HG03095 (cell line): ENCODE data around the gene LONP2.
"Not testable (repeated sequence)": the region's sequence is repeated elsewhere in the genome, so short reads cannot be mapped to it uniquely, and the experiment has no call there.

Experiments
- ATAC-seq: cut with Tn5 transposase; IDR thresholded peaks from one replicate; pipeline ENCODE4 v1.9.1; 2021; ENCODE audit warnings: moderate library complexity; ENCODE audit not compliant: unreplicated experiment

Gene LONP2

GRCh38 chr16:48235556-48236136 lies 8.5 kb upstream of the LONP2 start:
- no peak for ATAC-seq

DNA sequence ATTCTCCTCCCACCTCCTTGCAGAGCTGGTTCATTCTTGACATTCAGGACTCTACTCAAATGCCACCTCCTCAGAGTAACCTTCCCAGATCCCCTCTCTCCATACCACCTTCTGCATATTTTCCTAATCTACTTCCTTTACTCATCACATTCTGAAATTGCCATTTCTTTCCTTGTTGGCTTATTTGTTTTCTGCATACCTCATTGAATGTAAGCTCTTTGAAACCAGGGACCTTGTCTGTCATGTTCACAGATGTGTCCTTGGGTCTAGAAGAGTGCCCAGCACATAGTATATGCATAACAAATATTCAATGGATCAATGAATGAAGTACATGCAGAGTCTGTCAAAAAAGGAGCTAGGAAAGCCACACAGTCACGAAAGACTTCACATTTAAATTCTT lies 7.8 kb upstream of the LONP2 start:
- no peak for ATAC-seq

DNA sequence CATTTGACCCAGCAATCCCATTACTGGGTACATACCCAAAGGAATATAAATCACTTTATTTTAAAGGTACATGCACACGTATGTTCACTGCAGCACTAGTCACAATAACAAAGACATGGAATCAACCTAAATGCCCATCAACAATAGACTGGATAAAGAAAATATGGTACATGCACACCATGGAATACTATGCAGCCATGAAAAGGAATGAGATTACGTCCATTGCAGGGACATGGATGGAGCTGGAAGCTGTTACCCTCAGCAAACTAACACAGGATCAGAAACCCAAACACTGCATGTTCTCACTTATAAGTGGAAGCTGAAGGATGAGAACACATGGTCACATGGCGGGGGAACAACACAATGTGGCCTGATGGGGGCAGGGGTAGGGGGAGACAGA lies 4.0 kb upstream of the LONP2 start:
- not testable (repeated sequence) for ATAC-seq

DNA sequence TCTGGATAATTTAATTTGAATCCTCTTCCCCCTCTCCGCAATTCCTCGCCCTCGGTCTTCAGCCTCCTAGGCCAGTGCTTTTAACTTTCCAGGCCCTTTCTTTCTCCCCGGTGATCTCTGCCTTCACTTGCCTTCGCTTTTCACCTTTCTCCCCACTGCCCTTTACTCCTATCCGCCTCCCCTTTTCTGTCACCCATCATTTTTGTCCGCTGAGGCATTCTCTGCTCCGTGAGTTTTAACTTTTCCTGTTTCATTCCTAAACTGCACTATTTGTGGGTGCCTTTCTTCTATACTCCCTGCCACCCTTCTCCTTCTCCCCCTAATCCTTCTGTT lies 729 bp downstream of the LONP2 start:
- no peak for ATAC-seq

DNA sequence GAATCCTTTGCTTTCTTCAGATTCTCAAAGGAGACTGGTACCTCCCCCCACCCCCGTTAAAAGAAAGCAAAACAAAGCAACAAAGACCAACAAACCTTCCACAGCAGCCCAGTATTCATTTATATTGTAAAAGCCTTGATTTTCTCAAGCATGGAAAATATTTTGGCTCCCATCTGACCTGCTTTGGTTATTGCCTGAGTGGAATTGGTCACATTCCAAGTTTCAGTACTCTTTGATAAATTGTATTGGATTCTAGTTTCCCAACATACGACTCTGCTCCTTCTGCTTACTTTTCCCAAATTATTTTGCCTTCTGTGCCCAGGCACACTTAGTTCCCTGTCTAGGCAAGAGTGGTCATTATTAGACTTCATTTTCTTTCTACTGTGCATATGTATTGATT lies 2.0 kb downstream of the LONP2 start:
- ATAC-seq = no peak

- ATAC-seq = no peak
Observed at GRCh38 chr16:48247311-48247710, 3.2 kb downstream of the LONP2 start, which contains the start of gene ABCC11. Gene ABCC11, minus strand, starts transcription at chr16:48247539. Its CDS starts 15,618 bp downstream, at chr16:48231921.

DNA sequence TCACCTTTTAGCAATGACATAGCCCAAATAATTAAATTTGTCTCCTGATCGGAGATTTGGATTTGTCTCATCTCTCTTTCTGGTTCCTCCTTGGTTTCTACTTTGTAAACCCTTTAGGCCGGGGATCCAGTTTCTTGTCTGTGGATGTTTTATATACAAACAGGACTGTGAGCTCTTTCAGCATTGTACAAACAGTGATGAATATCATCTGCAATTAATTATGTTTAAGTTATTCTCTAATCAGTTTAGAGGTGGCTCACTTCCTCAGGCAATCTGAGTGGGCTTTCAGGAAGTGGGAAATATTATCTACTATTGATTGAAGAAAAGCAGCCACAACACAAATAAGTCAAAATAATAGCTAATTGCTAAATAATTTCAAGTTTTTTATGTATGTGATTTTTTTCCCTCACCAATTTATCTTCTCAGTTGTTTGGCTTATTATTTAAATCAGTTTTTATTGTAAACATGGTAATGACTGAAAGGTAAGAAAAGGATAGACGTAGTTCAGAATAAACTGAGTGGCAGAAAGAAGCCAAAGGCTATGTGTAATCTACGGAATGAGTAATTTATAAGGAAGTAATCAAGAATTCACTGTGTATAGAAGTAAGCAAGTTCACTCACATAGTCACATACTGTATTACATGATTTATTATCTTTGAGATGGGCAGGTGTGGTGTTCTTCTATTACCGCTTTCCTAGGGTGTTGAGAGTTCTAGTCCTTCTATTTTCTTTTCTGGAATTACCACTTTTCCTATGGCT lies 6.6 kb downstream of the LONP2 start:
- no peak for ATAC-seq

GRCh38 chr16:48252013-48252412 lies 7.9 kb downstream of the LONP2 start:
- no peak for ATAC-seq

GRCh38 chr16:48256579-48257177 lies 12.6 kb downstream of the LONP2 start:
- no peak for ATAC-seq

DNA sequence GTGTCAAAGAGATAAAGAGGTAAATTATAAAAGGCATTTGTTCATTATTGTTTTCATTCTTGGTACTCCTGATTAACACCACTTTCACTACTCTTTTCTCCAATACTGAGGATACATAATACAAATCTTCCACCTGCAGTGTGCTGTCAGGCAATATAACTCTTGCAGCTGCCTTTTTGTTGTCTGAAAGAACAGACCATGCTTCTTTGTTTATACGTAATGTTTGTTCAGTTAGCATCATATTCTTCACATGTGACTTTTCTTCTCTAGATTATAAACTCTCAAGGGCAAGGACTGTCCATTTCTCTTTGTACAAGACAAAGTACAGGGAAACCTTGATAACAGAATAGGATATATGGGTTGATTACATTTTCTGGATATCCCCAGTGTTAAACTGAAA lies 17.5 kb downstream of the LONP2 start:
- ATAC-seq = no peak

GRCh38 chr16:48262631-48263030 lies 18.5 kb downstream of the LONP2 start:
- no peak for ATAC-seq

DNA sequence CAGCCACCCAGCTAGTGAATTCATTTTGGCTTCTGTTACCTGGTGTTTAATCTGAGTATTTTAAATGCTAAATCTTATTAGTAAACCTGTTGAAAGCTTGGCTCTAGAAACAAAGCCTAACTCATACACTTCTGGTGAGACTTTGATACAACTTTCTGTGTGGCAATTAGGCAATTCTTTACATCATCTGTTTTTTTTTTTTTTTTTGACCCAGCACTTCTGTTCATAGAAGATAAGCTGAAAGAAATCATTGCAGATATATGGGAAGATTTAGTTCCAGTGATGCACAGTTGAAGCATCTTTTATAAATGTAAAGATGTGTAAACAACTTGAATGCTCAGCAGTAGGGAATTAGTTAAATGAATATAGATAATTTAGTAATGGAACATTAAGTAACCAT lies 24.9 kb downstream of the LONP2 start:
- no peak for ATAC-seq

DNA sequence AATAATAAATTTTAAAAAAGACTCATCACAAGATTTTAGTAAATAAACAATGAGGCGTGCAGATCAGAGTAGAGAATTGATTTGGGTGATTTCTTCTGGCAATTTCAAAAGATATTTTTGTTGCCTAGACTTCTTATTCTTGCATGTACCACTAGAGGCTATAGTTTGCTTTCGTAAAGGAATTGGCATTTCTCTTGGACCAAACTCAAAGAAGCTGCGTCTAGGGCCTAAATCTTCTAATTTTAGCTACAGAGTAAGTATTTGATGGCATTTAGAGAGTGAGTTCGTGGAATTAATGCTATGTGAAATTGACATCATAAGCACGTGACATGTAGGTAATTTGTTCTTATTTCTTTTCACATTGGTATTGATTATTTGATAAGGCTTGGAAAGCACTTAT lies 27.6 kb downstream of the LONP2 start:
- ATAC-seq = no peak

DNA sequence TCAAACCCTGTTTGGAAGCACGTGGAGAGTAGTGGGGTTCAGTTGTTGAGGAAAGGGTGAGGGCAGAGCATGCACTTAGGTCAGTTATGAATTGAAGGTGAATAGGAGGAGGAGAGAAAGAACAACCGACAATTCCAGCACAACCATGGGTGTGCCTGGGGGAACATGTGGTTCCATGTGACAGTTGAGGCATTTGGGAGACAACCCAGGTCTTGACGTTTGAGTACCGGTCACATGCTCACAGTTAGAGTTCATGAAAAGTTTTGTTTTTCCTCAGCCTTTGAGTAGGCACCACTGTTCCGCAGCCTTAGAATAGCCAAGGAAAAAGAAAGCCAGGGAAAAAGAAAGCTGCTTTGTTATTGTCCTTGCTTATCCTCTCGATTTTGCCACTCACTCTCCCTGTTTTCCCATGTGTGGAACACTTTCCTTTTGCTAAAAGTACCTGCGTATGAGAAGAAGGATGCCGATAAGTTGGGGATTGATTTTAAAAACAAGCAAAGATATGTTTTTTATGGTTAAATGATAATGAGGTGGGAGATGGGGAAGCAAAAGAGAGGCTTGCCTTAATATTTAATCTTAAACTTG lies 28.8 kb downstream of the LONP2 start:
- ATAC-seq = no peak

GRCh38 chr16:48274476-48274875 lies 30.4 kb downstream of the LONP2 start:
- ATAC-seq = no peak

GRCh38 chr16:48276102-48276501 lies 32.0 kb downstream of the LONP2 start:
- ATAC-seq = no peak

GRCh38 chr16:48277158-48277557 lies 33.1 kb downstream of the LONP2 start:
- no peak for ATAC-seq

DNA sequence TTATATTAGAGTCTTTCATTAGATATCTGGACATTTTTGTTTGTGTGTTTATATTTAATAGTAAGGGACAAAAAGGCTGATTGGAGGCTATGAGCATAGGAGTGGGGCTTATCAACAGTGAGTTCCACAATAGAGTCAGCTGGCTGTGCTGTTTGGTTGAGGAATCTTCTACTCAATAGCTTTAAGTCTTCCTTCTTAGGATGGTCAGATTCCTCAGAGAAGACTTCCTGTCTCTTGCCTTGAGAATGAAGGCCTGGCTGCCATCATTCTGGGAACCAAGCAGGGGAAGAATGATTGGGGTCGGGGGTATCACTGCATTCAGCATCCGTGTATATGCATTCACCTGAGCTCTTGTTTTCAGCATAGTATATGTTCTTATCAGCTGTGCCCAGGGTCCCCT lies 35.1 kb downstream of the LONP2 start:
- ATAC-seq = no peak

GRCh38 chr16:48280546-48280945 lies 36.4 kb downstream of the LONP2 start:
- no peak for ATAC-seq

- ATAC-seq = no peak
Observed at GRCh38 chr16:48282636-48283263, 38.6 kb downstream of the LONP2 start.

DNA sequence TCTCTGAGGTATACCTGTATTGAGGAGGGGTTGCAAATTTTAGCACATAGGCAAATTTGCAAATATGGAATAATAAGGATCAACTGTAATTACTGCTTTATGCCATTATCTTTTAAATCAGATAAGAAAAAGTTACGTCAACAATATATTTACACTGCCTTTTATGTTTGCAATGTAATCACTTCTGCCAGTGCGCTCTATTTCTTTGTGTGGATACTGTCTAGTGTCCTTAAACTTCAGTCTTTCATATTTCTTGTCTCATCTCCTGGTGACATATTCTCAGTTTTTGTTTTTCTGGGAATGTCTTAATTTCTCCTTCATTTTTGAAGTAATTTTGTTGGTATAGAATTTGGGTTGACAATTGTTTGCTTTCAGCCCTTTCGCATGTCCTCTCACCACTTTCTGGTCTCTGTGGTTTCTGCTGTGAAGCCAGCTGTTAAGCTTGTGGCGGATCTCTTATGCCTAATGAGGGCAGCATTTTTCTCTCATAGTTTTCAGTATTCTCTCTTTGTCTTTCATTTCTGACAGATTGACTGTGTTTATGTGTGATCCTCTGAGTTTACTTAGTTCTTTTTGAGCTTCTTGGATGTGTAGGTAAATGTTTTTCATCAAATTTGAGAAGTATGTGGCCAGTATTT lies 40.8 kb downstream of the LONP2 start:
- ATAC-seq = no peak
